ENCODE measurements around the gene HSPA12A. TPM values are rescaled to one million over a fixed set of nuclear protein-coding genes. Genes with fewer than 3 reads are reported as not detected.

The HSPA12A gene
- total RNA-seq, 1 donor = 35.4 TPM

GRCh38 chr10:116710076-116710475, 32.3 kb downstream of the HSPA12A start:
- H3K4me3 ChIP-seq (ENCODE audit: low read depth, low read length) = no peak overlapping the region
- no peak for DNase-seq (ENCODE audit: low read depth)
- TF ChIP-seq, protein P1, sequence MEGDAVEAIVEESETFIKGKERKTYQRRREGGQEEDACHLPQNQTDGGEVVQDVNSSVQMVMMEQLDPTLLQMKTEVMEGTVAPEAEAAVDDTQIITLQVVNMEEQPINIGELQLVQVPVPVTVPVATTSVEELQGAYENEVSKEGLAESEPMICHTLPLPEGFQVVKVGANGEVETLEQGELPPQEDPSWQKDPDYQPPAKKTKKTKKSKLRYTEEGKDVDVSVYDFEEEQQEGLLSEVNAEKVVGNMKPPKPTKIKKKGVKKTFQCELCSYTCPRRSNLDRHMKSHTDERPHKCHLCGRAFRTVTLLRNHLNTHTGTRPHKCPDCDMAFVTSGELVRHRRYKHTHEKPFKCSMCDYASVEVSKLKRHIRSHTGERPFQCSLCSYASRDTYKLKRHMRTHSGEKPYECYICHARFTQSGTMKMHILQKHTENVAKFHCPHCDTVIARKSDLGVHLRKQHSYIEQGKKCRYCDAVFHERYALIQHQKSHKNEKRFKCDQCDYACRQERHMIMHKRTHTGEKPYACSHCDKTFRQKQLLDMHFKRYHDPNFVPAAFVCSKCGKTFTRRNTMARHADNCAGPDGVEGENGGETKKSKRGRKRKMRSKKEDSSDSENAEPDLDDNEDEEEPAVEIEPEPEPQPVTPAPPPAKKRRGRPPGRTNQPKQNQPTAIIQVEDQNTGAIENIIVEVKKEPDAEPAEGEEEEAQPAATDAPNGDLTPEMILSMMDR (IDR thresholded peaks at IDR 0.05; ENCODE audit: insufficient read depth, low read depth, low read length) = no peak

DNA sequence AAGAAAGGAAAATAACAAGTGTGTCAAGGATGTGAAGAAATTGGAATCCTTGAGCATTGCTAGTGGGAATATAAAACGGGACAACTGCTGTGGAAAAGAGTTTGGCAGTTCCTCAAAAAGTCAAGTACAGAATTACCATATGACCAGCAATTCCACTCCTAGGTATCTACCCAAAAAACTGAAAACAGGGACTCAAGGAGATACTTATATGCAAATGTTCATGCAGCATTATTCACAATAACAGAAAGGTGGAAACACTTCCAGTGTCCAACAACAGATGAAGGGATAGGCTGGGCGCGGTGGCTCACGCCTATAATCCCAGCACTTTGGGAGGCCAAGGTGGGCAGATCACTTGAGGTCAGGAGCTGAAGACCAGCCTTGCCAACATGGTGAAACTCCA, 33.5 kb downstream of the HSPA12A start:
- no peak for DNase-seq (ENCODE audit: low read depth)
- no peak overlapping the region for H3K4me3 ChIP-seq (ENCODE audit: low read depth, low read length)
- TF ChIP-seq, protein P1 (IDR thresholded peaks at IDR 0.05; ENCODE audit: insufficient read depth, low read depth, low read length) = no peak

DNA sequence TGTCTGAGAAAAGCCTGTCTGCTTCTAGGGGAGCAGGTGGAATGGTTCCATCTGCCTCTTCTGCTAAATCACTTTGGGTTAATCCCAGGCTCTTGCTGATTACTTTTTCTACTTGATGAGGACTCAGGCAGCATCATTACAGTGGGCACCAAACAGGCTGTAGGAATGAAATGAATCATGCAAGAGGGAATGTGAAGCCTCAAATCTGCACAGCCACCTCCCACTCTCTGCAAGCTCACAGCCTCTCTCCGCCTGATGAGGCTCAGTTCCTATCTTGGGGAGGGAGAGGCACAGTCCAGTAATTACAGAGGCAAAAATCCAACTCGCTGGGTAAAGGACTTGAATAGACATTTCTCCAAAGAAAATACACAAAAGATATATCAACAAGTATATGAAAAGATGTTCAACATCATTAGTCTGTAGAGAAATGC, 34.0 kb downstream of the HSPA12A start:
- TF ChIP-seq, protein P1 (IDR thresholded peaks at IDR 0.05; ENCODE audit: insufficient read depth, low read depth, low read length) = no peak
- peak; percentile 55 for DNase-seq (ENCODE audit: low read depth)
- H3K4me3 ChIP-seq (ENCODE audit: low read depth, low read length) = no peak overlapping the region

DNA sequence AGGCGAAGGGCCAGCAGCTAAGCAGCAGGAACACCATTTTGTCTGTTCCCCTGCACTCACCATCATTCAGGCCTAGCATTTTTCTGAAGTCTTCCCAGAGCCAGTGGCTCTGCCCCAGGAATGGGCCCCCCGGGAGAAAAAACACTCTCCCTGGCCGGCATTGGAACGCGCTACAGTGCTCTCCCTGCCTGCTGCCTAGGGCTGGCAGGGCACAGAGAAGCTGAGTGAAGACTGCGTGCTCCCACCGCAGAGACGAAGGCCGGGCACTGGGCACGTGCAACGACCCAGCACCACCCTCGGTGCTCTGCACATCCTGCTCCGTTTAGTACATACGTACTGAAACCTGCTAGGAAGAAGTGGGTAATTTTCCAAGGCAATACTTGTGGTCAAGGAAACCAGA, 34.4 kb downstream of the HSPA12A start:
- no peak overlapping the region for H3K4me3 ChIP-seq (ENCODE audit: low read depth, low read length)
- DNase-seq (ENCODE audit: low read depth) = no peak
- TF ChIP-seq, protein P1 (IDR thresholded peaks at IDR 0.05; ENCODE audit: insufficient read depth, low read depth, low read length) = no peak

- TF ChIP-seq, protein P1 (IDR thresholded peaks at IDR 0.05; ENCODE audit: insufficient read depth, low read depth, low read length) = no peak
- H3K4me3 ChIP-seq (ENCODE audit: low read depth, low read length) = no peak overlapping the region
- no peak for DNase-seq (ENCODE audit: low read depth)
These were observed 36.1 kb downstream of the HSPA12A start for GRCh38 chr10:116706281-116706680.

DNA sequence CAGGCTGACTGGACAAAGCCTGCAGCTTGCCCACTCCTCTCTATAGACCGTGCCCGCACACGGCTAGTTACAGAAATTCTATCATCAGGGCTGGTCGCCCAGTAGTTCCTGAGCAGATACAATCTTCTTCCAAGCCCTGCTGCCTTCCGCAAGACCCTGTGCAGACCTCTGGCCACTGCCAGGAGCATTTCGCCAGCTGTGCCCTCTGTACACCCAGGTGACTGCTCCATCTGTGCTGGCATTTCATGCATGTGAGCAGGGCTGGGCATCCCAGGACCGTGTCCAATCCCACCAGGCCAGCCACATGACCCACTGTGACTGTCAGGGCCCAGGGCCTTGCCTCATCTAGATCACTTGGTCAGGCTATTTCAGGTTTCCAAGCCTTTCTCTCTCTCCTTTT, 36.9 kb downstream of the HSPA12A start:
- no peak overlapping the region for H3K4me3 ChIP-seq (ENCODE audit: low read depth, low read length)
- DNase-seq (ENCODE audit: low read depth) = no peak
- TF ChIP-seq, protein P1 (IDR thresholded peaks at IDR 0.05; ENCODE audit: insufficient read depth, low read depth, low read length) = no peak

DNA sequence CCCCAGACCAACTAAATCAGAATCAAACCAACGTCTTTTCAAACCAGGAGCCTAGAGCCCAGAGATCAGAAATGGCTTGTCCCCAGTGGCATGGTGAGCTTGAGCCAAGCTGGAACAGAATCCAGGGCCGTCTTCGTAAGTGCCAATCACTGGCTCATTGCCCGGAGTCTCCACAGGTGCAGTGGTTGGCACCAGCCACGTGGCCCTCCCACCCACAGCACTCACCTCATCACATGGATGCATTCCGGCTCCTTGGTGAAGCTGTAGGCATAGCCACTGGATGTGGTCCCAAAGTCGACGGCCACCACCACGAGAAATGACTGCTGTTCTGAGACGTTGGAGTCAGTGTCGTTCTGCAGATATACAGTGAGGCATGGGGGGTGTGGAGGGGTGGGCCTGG, 37.4 kb downstream of the HSPA12A start:
- DNase-seq (ENCODE audit: low read depth) = no peak
- TF ChIP-seq, protein P1 (IDR thresholded peaks at IDR 0.05; ENCODE audit: insufficient read depth, low read depth, low read length) = no peak
- no peak overlapping the region for H3K4me3 ChIP-seq (ENCODE audit: low read depth, low read length)
